GM21526 (cell line): ENCODE results near the gene STX16.

ENCODE experiments used
- ATAC-seq: cut with Tn5 transposase; IDR thresholded peaks from one replicate; pipeline ENCODE4 v1.9.1; 2021; ENCODE audit warnings: moderate library complexity; ENCODE audit not compliant: unreplicated experiment, low FRiP score

Gene STX16

GRCh38 chr20:58673119-58673518, 22.0 kb downstream of the STX16 start:
- ATAC-seq = no peak

DNA sequence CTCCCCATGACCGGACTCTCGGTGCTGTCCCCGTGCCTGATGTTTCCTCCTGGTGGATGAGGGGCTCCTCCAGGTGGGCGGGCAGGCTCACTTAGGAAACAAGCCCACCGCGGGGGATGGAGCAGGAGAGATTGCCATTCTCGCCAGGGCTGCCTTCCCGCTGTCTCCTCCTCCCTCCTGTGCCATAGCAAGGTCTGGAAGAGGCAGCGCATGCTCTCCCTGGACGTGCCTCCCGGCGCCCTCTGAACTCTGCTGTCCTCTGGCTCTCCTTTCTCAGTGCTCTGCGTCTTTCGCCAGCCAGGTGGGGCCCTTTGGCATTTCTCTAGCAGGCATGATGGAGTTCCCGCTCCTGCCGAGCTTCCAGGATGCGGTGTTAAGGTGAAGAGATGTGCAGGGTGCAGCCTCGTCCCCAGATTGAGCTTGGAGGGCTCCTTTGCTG, 24.1 kb downstream of the STX16 start:
- ATAC-seq = no peak

- ATAC-seq = no peak
Observed at GRCh38 chr20:58675641-58676040, 24.6 kb downstream of the STX16 start.

GRCh38 chr20:58676161-58676560, 25.1 kb downstream of the STX16 start:
- no peak for ATAC-seq

GRCh38 chr20:58677079-58677604, 26.1 kb downstream of the STX16 start:
- ATAC-seq = no peak

DNA sequence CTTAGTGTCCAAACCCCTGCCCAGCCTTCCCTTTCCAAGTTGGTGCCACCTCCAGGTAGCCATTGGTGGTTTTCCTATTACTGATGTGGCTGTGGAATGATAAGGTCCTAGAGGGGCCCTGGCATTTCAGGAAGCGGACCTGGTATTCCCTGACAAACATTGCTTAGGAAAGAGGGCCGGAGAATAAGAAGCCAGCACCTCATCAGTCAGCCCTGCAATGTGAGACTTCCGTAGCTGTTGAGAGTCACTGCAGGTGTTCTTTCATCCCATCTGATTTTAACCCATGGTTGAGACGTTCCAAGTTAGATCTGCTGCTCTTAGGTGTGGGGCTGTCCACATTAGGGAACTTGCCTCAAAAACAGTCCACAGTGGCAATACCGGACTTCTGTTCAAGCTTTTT, 26.7 kb downstream of the STX16 start:
- no peak for ATAC-seq

DNA sequence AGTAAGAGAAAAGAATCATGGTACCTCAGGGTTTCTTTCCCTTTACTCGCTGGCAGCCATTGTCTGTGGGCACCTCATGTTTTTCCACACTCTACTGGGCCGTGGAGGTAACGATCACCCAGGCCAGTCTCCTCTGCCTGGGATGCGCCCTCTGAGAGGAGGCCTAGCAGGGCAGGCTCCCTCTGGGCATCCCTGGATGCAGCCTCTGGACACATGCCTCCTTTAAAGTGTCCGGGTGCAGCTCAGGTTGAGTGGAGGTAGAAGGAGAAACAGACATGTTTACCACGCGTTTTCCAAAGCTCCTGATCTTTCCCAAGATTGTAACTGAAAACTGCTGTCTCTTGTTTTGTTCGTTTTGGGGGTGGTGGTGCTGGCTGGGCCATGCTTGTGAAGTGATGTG, 27.7 kb downstream of the STX16 start:
- no peak for ATAC-seq

- no peak for ATAC-seq
Observed at GRCh38 chr20:58682656-58683531, 31.8 kb downstream of the STX16 start.

- ATAC-seq = no peak
Observed at GRCh38 chr20:58684291-58684690, 33.2 kb downstream of the STX16 start.

- ATAC-seq = no peak
Observed at GRCh38 chr20:58685988-58686387, 34.9 kb downstream of the STX16 start.

DNA sequence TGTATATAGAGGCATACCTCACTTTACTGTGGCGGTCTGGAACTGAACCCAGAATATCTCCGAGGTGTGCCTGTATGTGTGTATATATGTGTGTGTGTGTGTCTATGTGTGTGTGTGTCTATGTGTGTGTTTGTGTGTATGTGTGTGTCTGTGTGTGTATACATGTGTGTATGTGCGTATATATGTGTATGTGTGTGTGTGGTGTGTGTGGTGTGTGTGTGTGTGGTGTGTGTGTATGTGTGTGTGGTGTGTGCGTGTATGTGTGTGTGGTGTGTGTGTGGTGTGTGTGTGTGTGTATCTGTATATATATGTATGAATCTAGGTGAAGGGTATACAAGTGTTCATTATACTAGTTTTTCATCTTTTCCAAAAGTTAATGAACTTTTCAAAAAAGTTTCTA, 37.3 kb downstream of the STX16 start:
- ATAC-seq = no peak

- ATAC-seq = no peak
Observed at GRCh38 chr20:58688840-58689239, 37.8 kb downstream of the STX16 start.

DNA sequence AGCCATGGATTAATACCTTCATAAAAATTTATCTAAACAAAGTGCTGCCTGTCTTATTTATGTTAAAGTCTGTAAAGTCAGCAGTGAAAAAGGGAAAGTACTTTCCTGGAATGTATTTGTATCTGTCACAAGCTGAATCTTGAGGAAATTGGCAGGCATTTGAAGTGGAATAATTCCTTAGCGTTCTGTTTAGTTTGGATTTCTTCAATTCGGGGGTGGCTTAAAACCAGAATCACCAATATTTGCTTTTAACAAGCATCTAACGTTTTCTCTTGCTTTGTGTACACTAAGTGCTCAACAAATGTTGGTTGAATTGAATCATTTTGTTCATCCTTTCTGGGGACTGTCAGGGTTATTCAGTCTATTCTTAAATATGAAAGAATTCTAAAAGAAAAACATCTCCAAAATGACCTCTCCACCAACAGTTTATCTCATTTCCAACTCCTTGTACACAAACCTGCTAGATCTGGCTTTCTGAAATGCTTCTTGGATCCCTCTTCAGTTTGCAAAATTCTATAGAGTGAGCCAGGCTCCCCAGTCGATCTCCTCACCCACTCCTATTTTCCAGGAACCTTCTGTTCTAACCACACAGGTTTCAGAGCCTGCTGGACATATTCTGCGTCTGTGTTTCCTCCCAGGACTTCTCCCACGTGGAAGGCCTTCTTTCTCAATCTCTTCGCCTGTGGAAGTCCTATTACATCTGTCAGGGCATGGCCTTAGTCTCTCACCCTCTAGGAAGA, 39.5 kb downstream of the STX16 start:
- ATAC-seq = no peak

- no peak for ATAC-seq
Observed at GRCh38 chr20:58691773-58692578, 40.9 kb downstream of the STX16 start.

GRCh38 chr20:58692579-58693225, 41.6 kb downstream of the STX16 start, which contains the start of gene NPEPL1:
NPEPL1 (plus strand) TSS chr20:58692800; CDS start chr20:58692901, 101 bp downstream.
- peak; percentile 84 for ATAC-seq

- peak; percentile 26 for ATAC-seq
Observed at GRCh38 chr20:58693226-58694006, 42.3 kb downstream of the STX16 start.

DNA sequence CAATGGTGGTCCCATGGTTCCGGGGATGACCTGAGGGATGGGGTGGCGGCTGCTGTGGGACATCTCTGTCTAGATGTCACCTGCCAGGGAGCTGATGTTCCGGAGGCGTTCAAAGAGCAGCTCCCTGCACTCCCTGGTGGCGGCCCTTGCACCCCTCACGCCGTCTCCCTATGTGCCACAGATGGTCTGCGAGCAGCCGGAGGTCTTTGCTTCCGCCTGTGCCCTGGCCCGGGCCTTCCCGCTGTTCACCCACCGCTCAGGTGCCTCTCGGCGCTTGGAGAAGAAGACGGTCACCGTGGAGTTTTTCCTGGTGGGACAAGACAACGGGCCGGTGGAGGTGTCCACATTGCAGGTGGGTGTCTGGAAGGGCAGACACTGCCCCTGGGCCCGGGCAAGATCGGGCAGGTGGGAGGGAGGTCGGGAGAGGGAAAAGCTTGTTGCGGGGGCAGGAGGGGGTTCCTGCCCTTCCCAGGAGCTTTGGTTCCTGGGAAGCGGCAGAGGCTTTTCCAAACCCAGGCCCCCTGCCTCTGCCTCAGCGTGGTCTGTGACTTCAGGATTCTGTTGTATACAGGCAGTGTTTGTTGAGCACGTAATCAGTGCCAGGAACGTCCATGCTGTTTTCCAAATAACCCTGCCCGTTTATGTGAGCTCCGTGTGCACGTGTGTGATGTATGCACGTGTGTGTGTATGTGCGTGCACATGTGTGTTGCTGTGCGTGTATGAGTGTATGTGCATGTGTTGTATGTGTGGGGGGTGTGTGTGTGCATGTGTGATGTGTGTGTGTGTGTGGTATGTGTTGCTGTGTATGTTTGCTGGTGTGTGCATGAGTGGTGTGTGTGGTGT, 43.4 kb downstream of the STX16 start:
- no peak for ATAC-seq

DNA sequence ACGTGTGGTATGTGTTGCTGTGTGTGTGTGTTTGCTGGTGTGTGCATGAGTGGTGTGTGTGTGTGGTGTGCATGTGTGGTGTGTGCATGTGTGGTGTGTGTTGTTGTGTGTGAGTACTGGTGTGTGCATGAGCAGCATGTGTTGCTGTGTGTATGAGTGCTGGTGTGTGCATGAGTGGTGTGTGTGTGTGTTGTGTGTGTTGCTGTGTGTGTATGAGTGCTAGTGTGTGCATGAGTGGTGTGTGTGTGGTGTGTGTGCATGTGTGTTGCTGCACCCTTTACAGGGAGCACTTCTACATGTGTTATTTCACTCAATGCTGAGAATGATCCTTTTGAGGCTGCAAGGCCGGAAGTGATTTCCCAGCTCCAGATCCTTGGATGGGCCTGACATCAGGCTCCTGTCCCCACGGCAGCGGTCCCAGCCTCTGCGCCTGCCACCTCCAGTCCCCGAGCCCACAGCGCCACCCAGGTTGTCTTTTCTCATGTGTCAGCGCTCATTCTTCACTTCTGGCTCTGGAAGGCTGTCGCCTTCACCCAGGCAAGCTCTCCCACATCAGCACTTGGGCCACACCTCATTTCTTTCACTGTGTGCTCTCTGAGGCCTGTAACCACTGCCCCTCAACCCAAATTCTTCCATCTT, 44.1 kb downstream of the STX16 start:
- ATAC-seq = no peak
